OCI-LY1 (cell line): ENCODE data around the gene COL1A2.

Source experiments
- CTCF ChIP-seq: fragments of 200-600 bp; sonication (generic), shearing (Covaris generic); IDR thresholded peaks from 2 replicates; pipeline ENCODE4 v1.5.1; 2017; ENCODE audit warnings: mild to moderate bottlenecking, antibody characterized with exemption, low read length, moderate library complexity, mixed read lengths
- EZH2 ChIP-seq: fragments of 200-600 bp; sonication (generic), shearing (Covaris generic); IDR thresholded peaks from 2 replicates; pipeline ENCODE4 v1.8.0; 2017; ENCODE audit warnings: borderline replicate concordance, mixed run types, mild to moderate bottlenecking, antibody characterized with exemption, low read length, moderate library complexity, mixed read lengths

GRCh38 chr7:94391726-94392392, 2.8 kb upstream of the COL1A2 start:
- TF ChIP-seq CTCF (no peak), EZH2 (no peak)
